T-helper 22 cell (primary cell): Measurements from ENCODE around the gene GFRA1.

ENCODE experiments used
- DNase-seq: peaks from one replicate; pipeline ENCODE4 v3.0.0-alpha.2; 2020; ENCODE audit warnings: low read depth

Gene GFRA1

GRCh38 chr10:116270771-116271592, 2.0 kb downstream of the GFRA1 start:
- DNase-seq, result no peak

- no peak for DNase-seq
These were observed 2.8 kb downstream of the GFRA1 start for GRCh38 chr10:116270126-116270770.

GRCh38 chr10:116269619-116270018, 3.4 kb downstream of the GFRA1 start:
- no peak for DNase-seq

- DNase-seq, result no peak
These were observed 4.0 kb downstream of the GFRA1 start for GRCh38 chr10:116268976-116269375.

- DNase-seq, result no peak
These were observed 7.3 kb downstream of the GFRA1 start for GRCh38 chr10:116265686-116266085.

- DNase-seq, result no peak
These were observed 8.9 kb downstream of the GFRA1 start for GRCh38 chr10:116263870-116264655.

GRCh38 chr10:116262678-116263077, 10.3 kb downstream of the GFRA1 start:
- DNase-seq, result no peak

GRCh38 chr10:116260599-116260998, 12.4 kb downstream of the GFRA1 start:
- DNase-seq, result no peak

- no peak for DNase-seq
These were observed 13.4 kb downstream of the GFRA1 start for GRCh38 chr10:116259638-116260037.

- DNase-seq, result no peak
These were observed 15.2 kb downstream of the GFRA1 start for GRCh38 chr10:116257785-116258184.

- DNase-seq, result no peak
These were observed 16.2 kb downstream of the GFRA1 start for GRCh38 chr10:116256752-116257259.

GRCh38 chr10:116255886-116256751, 16.9 kb downstream of the GFRA1 start:
- no peak for DNase-seq

GRCh38 chr10:116254422-116255155, 18.4 kb downstream of the GFRA1 start:
- DNase-seq, result no peak

GRCh38 chr10:116253716-116254115, 19.3 kb downstream of the GFRA1 start:
- DNase-seq, result no peak

- no peak for DNase-seq
These were observed 21.2 kb downstream of the GFRA1 start for GRCh38 chr10:116251602-116252395.

GRCh38 chr10:116247691-116248090, 25.3 kb downstream of the GFRA1 start:
- DNase-seq, result no peak

GRCh38 chr10:116246263-116246662, 26.7 kb downstream of the GFRA1 start:
- no peak for DNase-seq

- no peak for DNase-seq
These were observed 27.9 kb downstream of the GFRA1 start for GRCh38 chr10:116245156-116245555.

GRCh38 chr10:116241642-116242410, 31.2 kb downstream of the GFRA1 start:
- DNase-seq, result no peak
